SK-N-SH (cell line): Measurements from ENCODE around the gene ZNF23. TPM values are rescaled to one million over a fixed set of nuclear protein-coding genes. Genes with fewer than 3 reads are reported as not detected.
A peak's percentile ranks its signal among the peaks of the same experiment; 100 is the strongest.

Experiments used
- CTCF ChIA-PET: fragments of 300-600, 350-600 bp; formaldehyde crosslinking; extraction: SDS; loops from one replicate; lab custom pipeline; 2021; lab: Yijun Ruan, JAX
- POLR2A ChIA-PET: fragments of 350-600 bp; sonication (Branson Sonifier 250); formaldehyde crosslinking; extraction: SDS; loops from one replicate; lab custom pipeline; 2020; ENCODE audit warnings: antibody characterized with exemption, inconsistent platforms; lab: Yijun Ruan, JAX
- DNase-seq: peaks from one replicate; pipeline ENCODE4 v3.0.0; 2012
- H2AFZ ChIP-seq: fragments of 200-600 bp; sonication (generic); 2 replicates; pipeline ENCODE4 v1.8.1; 2016; ENCODE audit warnings: antibody characterized with exemption, mild to moderate bottlenecking, low read depth
- H3F3A ChIP-seq: fragments of 200-600 bp; sonication (generic); replicated peaks from 2 replicates; pipeline ENCODE3; 2016; ENCODE audit warnings: antibody characterized with exemption, mild to moderate bottlenecking; ENCODE audit not compliant: insufficient read depth
- H3K27ac ChIP-seq, 2 experiments: fragments of 200-500 bp in 1 of 2; fragments of 200-600 bp in 1 of 2; sonication (Bioruptor generic) in 1 of 2; sonication (generic), shearing (Covaris generic) in 1 of 2; 2 replicates each; pipeline versions ENCODE4 v1.5.1 to v1.6.1; 2014 to 2016; ENCODE audit warnings: low read depth in 2 of 2, inconsistent platforms in 1 of 2, low read length in 1 of 2, mild to moderate bottlenecking in 1 of 2, mixed read lengths in 1 of 2
- H3K27me3 ChIP-seq: fragments of 200-600 bp; sonication (generic), shearing (Covaris generic); 2 replicates; pipeline ENCODE4 v1.6.1; 2016; ENCODE audit warnings: mixed run types; ENCODE audit not compliant: insufficient read depth
- H3K36me3 ChIP-seq, 2 experiments: fragments of 200-500 bp in 1 of 2; fragments of 200-600 bp in 1 of 2; sonication (Bioruptor generic) in 1 of 2; sonication (generic) in 1 of 2; replicated peaks in 1 of 2; 2 replicates each; pipeline versions ENCODE3 to v1.5.1; 2014 to 2016; ENCODE audit warnings: low read length in 1 of 2, mild to moderate bottlenecking in 1 of 2; ENCODE audit not compliant: insufficient read depth in 2 of 2, control insufficient read depth in 1 of 2
- H3K4me1 ChIP-seq, 2 experiments: fragments of 200-500 bp in 1 of 2; fragments of 200-600 bp in 1 of 2; sonication (Bioruptor generic) in 1 of 2; sonication (generic), shearing (Covaris generic) in 1 of 2; 2 replicates each; pipeline versions ENCODE4 v1.5.1 to v1.6.1; 2014 to 2016; ENCODE audit warnings: low read depth in 1 of 2, low read length in 1 of 2, mixed run types in 1 of 2; ENCODE audit not compliant: insufficient read depth in 2 of 2, control insufficient read depth in 1 of 2
- H3K4me2 ChIP-seq: fragments of 200-600 bp; sonication (generic), shearing (Covaris generic); 2 replicates; pipeline ENCODE4 v1.6.1; 2017; ENCODE audit warnings: mixed run types
- H3K4me3 ChIP-seq, 2 experiments: fragments of 200-500 bp in 1 of 2; fragments of 200-600 bp in 1 of 2; sonication (Bioruptor generic) in 1 of 2; sonication (generic), shearing (Covaris generic) in 1 of 2; 2 replicates each; pipeline versions ENCODE4 v1.5.1 to v1.8.1; 2014 to 2016; ENCODE audit warnings: low read depth in 2 of 2, inconsistent platforms in 1 of 2, low read length in 1 of 2, mild to moderate bottlenecking in 1 of 2, mixed read lengths in 1 of 2, moderate library complexity in 1 of 2
- H3K79me2 ChIP-seq: fragments of 200-600 bp; sonication (generic); 2 replicates; pipeline ENCODE4 v1.8.1; 2017; ENCODE audit warnings: mild to moderate bottlenecking; ENCODE audit not compliant: insufficient read depth
- H3K9ac ChIP-seq: fragments of 200-600 bp; sonication (generic); 2 replicates; pipeline ENCODE4 v1.6.1; 2017; ENCODE audit warnings: mixed run types
- H3K9me2 ChIP-seq: fragments of 200-600 bp; sonication (generic); 2 replicates; pipeline ENCODE4 v1.6.1; 2017; ENCODE audit warnings: mixed run types
- H3K9me3 ChIP-seq: fragments of 200-600 bp; sonication (generic); 2 replicates; pipeline ENCODE4 v1.6.1; 2017; ENCODE audit warnings: mixed run types, mild to moderate bottlenecking, moderate library complexity
- H4K20me1 ChIP-seq: fragments of 200-600 bp; sonication (generic); 2 replicates; pipeline ENCODE4 v1.6.1; 2017; ENCODE audit warnings: mild to moderate bottlenecking, mixed run types; ENCODE audit not compliant: insufficient read depth
- CHD2 ChIP-seq: fragments of 150-350 bp; IDR thresholded peaks from 2 replicates; pipeline ENCODE4 v1.6.1; 2018; ENCODE audit warnings: low read length; ENCODE audit not compliant: partially characterized antibody
- ELF1 ChIP-seq: IDR thresholded peaks from 2 replicates; pipeline ENCODE4 v1.4.0; 2012
- FOXJ3 ChIP-seq: sonication (generic); formaldehyde crosslinking; IDR thresholded peaks from 2 replicates; pipeline ENCODE4 v1.5.1; 2020; ENCODE audit warnings: mild to moderate bottlenecking, missing genetic modification reagents
- GABPA ChIP-seq: IDR thresholded peaks from 2 replicates; pipeline ENCODE4 v1.4.0; 2012; ENCODE audit warnings: low read depth, mild to moderate bottlenecking
- GATA2 ChIP-seq: sonication (generic); formaldehyde crosslinking; IDR thresholded peaks from 2 replicates; pipeline ENCODE4 v1.5.0; 2020; ENCODE audit warnings: mild to moderate bottlenecking, missing genetic modification reagents
- MAX ChIP-seq: IDR thresholded peaks from 2 replicates; pipeline ENCODE4 v1.4.0; 2012; ENCODE audit warnings: low read depth
- MEF2A ChIP-seq: IDR thresholded peaks from 2 replicates; pipeline ENCODE4 v1.4.0; 2012; ENCODE audit warnings: low read depth, borderline replicate concordance
- MXI1 ChIP-seq: IDR thresholded peaks from 2 replicates; pipeline ENCODE4 v1.6.1; 2012; ENCODE audit warnings: mild to moderate bottlenecking, low read depth, low read length, improper control_type of control experiment
- NFIC ChIP-seq: IDR thresholded peaks from 2 replicates; pipeline ENCODE4 v1.4.0; 2012; ENCODE audit warnings: borderline replicate concordance
- POLR2AphosphoS5 ChIP-seq: IDR thresholded peaks from 2 replicates; pipeline ENCODE4 v1.6.1; 2012; ENCODE audit warnings: low read depth, low read length
- REST ChIP-seq: IDR thresholded peaks from 2 replicates; pipeline ENCODE4 v1.6.1; 2012; ENCODE audit warnings: mild to moderate bottlenecking, low read depth, low read length, moderate library complexity
- SIN3A ChIP-seq: IDR thresholded peaks from 2 replicates; pipeline ENCODE4 v1.6.1; 2012; ENCODE audit warnings: low read depth, mild to moderate bottlenecking, low read length, moderate library complexity, borderline replicate concordance
- SMC3 ChIP-seq: IDR thresholded peaks from 2 replicates; pipeline ENCODE4 v1.6.1; 2012; ENCODE audit warnings: low read depth, low read length, improper control_type of control experiment
- TAF1 ChIP-seq: IDR thresholded peaks from 2 replicates; pipeline ENCODE4 v1.6.1; 2012; ENCODE audit warnings: low read depth, mild to moderate bottlenecking, low read length, moderate library complexity, borderline replicate concordance
- TCF12 ChIP-seq: IDR thresholded peaks from 2 replicates; pipeline ENCODE4 v1.4.0; 2012
- TEAD4 ChIP-seq: IDR thresholded peaks from 2 replicates; pipeline ENCODE4 v1.4.0; 2012; ENCODE audit warnings: mild to moderate bottlenecking, borderline replicate concordance; ENCODE audit not compliant: insufficient read depth
- YY1 ChIP-seq: IDR thresholded peaks from 2 replicates; pipeline ENCODE4 v1.4.0; 2012; ENCODE audit warnings: low read depth, mild to moderate bottlenecking
- WGBS: methylation state at CpG from one replicate; pipeline ENCODE4 v1.1.6; 2017; ENCODE audit warnings: low lambda C conversion rate; 5-methylcytosine and 5-hydroxymethylcytosine counted together
- polyA plus RNA-seq, 3 experiments: library from polyadenylated mRNA; depleted of rRNA; stranded (reverse); fragments of >200 nt; gene quantifications; 2 replicates each; pipeline ENCODE4 v1.2.3, GENCODE V29; 2012
- TF ChIP-seq, protein P1 (sequence below): IDR thresholded peaks from 2 replicates; pipeline ENCODE4; 2012
- TF ChIP-seq, protein P2 (sequence below): fragments of 200-600 bp; sonication (generic); IDR thresholded peaks from 2 replicates; pipeline ENCODE4 v1.6.1; 2017; ENCODE audit warnings: antibody characterized with exemption, mild to moderate bottlenecking, moderate library complexity

Gene ZNF23
- 6.5 and 7.3 TPM in 2 replicates for polyA plus RNA-seq (2012; rRNA removed)
- 6.8 and 7.7 TPM in 2 replicates for polyA plus RNA-seq (2012; cell fraction: cytosol; rRNA removed)
- 16.2 and 19.1 TPM in 2 replicates for polyA plus RNA-seq (2012; cell fraction: nucleus; rRNA removed)

DNA sequence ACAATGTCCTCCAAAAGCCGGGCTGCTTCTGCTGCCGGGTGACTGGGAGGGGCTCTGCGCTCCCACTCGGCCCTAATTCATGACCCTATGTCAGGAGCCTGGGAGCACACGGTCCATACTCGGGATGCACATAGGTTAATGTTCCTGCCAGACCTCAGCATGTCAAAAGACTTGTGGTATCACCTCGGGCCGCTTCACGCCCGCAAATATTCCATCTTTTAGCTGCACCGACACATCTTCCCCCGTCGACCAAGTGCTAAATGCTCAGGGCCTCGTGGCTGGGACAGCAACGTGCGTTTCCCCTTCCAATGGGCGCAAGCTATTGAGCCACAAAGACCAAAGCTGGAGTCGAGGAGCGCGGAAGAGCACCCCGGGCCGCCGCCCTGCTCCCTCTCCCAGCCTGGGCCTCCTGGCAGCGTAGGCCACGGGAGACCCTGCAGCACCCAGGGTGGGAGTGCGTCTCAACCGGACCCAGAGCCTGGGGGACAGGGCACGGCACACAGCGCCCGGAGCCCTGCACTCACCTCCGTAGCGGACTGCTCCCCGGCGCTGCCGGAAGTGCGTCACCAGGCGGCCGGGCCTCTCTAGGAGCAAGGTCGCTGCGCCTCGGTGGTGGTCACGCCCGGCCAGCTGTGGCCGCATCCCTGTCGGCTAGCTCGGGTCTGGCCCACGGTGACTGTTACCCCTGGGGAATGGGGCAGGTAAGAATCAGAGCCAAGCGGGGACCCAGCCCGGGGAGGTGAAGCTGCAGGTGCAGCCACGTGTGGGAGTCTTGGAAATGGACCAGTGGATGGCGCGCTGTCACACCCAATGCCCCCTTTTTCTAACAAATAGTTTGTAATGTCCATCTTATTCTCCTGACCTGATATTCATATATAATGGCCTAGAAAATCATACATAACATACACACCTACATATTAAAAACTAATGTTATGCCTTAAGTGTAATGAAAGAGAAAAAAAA is at the start of gene ZNF23:
TSS of gene ZNF23 (minus strand) at position 562 of the 963 bp plus-strand sequence. CDS start 5,451 bp downstream, outside the sequence.
- peaks cover 3 to 11% of the 10 kb centered on the region in 2 experiments; a peak in 3 of 4 replicates for H3K4me1 ChIP-seq
- H3K4me2 ChIP-seq = peak within 1 kb of the TSS; percentile 92
- TF ChIP-seq NFIC (no peak; the same call in 1 of the 2 replicates), YY1 (0 out of 2 replicates have a peak, but pooled peaks have one; percentile 38), TEAD4 (no peak), TCF12 (peak; percentile 51; the same call in 1 of the 2 replicates), SIN3A (peak; percentile 91; the same call in 1 of the 2 replicates), MXI1 (peak; percentile 97), GATA2 (CRISPR knock-in tag) (no peak), GABPA (peak; percentile 92), FOXJ3 (no peak), MEF2A (no peak), CHD2 (peak; percentile 57), REST (peak; percentile 52; the same call in 1 of the 2 replicates), TAF1 (peak; percentile 92), SMC3 (no peak), ELF1 (peak; percentile 62; the same call in 1 of the 2 replicates), MAX (peak; percentile 80; the same call in 1 of the 2 replicates), POLR2AphosphoS5 (peak; percentile 96)
- TF ChIP-seq, protein P1, sequence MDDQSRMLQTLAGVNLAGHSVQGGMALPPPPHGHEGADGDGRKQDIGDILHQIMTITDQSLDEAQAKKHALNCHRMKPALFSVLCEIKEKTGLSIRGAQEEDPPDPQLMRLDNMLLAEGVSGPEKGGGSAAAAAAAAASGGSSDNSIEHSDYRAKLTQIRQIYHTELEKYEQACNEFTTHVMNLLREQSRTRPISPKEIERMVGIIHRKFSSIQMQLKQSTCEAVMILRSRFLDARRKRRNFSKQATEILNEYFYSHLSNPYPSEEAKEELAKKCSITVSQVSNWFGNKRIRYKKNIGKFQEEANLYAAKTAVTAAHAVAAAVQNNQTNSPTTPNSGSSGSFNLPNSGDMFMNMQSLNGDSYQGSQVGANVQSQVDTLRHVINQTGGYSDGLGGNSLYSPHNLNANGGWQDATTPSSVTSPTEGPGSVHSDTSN = peak; percentile 36; the same call in 1 of the 2 replicates
- TF ChIP-seq, protein P2, sequence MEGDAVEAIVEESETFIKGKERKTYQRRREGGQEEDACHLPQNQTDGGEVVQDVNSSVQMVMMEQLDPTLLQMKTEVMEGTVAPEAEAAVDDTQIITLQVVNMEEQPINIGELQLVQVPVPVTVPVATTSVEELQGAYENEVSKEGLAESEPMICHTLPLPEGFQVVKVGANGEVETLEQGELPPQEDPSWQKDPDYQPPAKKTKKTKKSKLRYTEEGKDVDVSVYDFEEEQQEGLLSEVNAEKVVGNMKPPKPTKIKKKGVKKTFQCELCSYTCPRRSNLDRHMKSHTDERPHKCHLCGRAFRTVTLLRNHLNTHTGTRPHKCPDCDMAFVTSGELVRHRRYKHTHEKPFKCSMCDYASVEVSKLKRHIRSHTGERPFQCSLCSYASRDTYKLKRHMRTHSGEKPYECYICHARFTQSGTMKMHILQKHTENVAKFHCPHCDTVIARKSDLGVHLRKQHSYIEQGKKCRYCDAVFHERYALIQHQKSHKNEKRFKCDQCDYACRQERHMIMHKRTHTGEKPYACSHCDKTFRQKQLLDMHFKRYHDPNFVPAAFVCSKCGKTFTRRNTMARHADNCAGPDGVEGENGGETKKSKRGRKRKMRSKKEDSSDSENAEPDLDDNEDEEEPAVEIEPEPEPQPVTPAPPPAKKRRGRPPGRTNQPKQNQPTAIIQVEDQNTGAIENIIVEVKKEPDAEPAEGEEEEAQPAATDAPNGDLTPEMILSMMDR = peak; percentile 42
- CTCF ChIA-PET = interaction anchor here (1.0 to 2.7 kb wide), 3 partner anchors 21 to 149 kb away, joined by 6 to 19 read pairs (median 10); no protein-coding TSS in a partner anchor
- WGBS = 0% methylated on average over 9 of the region's 52 CpGs
- POLR2A ChIA-PET = interaction anchor here (0.9 to 1.8 kb wide), 6 partner anchors 11 to 103 kb away, joined by 3 to 31 read pairs (median 4); no protein-coding TSS in a partner anchor
- peak within 1 kb of the TSS; percentile 80 for H2AFZ ChIP-seq
- H3K9ac ChIP-seq = peak within 1 kb of the TSS; percentile 85
- H3K36me3 ChIP-seq = peaks cover 0 to 5% of the 10 kb centered on the region in 2 experiments
- peaks cover 43% of the 10 kb centered on the region for H3K79me2 ChIP-seq
- peak; percentile 96 for DNase-seq
- H3K4me3 ChIP-seq = peak within 1 kb of the TSS; percentile 96 to 98
- peaks cover 3% of the 10 kb centered on the region for H3F3A ChIP-seq
- no peaks in the 10 kb centered on the region for H3K9me3 ChIP-seq
- no peaks in the 10 kb centered on the region for H4K20me1 ChIP-seq
- H3K27me3 ChIP-seq = no peaks in the 10 kb centered on the region
- H3K27ac ChIP-seq = peak within 1 kb of the TSS; percentile 60 to 77
- no peaks in the 10 kb centered on the region for H3K9me2 ChIP-seq
